Karpas-422 (cell line): Measurements from ENCODE around the gene RBM14. TPM values are rescaled to one million over a fixed set of nuclear protein-coding genes. Genes with fewer than 3 reads are reported as not detected.

Source experiments
- DNase-seq: peaks from one replicate; pipeline ENCODE4 v3.0.0-alpha.2; 2015
- H2AFZ ChIP-seq: fragments of 200-600 bp; sonication (generic); 2 replicates; pipeline ENCODE4 v1.6.1; 2014; ENCODE audit warnings: antibody characterized with exemption, low read length, mixed read lengths
- H3K27ac ChIP-seq: fragments of 200-600 bp; sonication (generic); 2 replicates; pipeline ENCODE4 v1.5.1; 2014; ENCODE audit warnings: mild to moderate bottlenecking, low read length, moderate library complexity
- H3K27me3 ChIP-seq: fragments of 200-600 bp; sonication (generic); 2 replicates; pipeline ENCODE4 v1.6.1; 2014; ENCODE audit warnings: low read length, mixed read lengths
- H3K36me3 ChIP-seq: fragments of 200-600 bp; sonication (generic); 2 replicates; pipeline ENCODE4 v1.6.1; 2014; ENCODE audit warnings: low read length, mixed read lengths; ENCODE audit not compliant: insufficient read depth
- H3K4me1 ChIP-seq: fragments of 200-600 bp; sonication (generic); 2 replicates; pipeline ENCODE4 v1.6.1; 2014; ENCODE audit warnings: mild to moderate bottlenecking, low read length, mixed read lengths
- H3K4me2 ChIP-seq: fragments of 200-600 bp; sonication (generic); 2 replicates; pipeline ENCODE4 v1.6.1; 2014; ENCODE audit warnings: low read length, low read depth, mild to moderate bottlenecking; ENCODE audit not compliant: poor library complexity, severe bottlenecking
- H3K4me3 ChIP-seq: fragments of 200-600 bp; sonication (generic); 2 replicates; pipeline ENCODE4 v1.5.1; 2014; ENCODE audit warnings: mild to moderate bottlenecking, antibody characterized with exemption, low read length, mixed read lengths
- H3K79me2 ChIP-seq: fragments of 200-600 bp; sonication (generic); 2 replicates; pipeline ENCODE4 v1.6.1; 2014; ENCODE audit warnings: mild to moderate bottlenecking, low read length, mixed read lengths
- H3K9ac ChIP-seq: fragments of 200-600 bp; sonication (generic); 2 replicates; pipeline ENCODE4 v1.6.0; 2014; ENCODE audit warnings: low read length
- H3K9me2 ChIP-seq: fragments of 200-600 bp; sonication (generic), shearing (Covaris generic); replicated peaks from 2 replicates; pipeline ENCODE4 v1.6.0; 2014; ENCODE audit warnings: mild to moderate bottlenecking, low read length, moderate library complexity; ENCODE audit not compliant: insufficient read depth
- H3K9me3 ChIP-seq: fragments of 300-700, 200-600 bp; sonication (generic); 2 replicates; pipeline ENCODE4 v1.6.1; 2014; ENCODE audit warnings: low read length, mixed read lengths
- H4K20me1 ChIP-seq: fragments of 200-600 bp; sonication (generic); 2 replicates; pipeline ENCODE4 v1.6.1; 2014; ENCODE audit warnings: mild to moderate bottlenecking, antibody characterized with exemption, low read length, low read depth; ENCODE audit not compliant: insufficient read depth
- total RNA-seq: library from RNA; depleted of rRNA; stranded (reverse); fragments of >200 nt; shearing (Covaris generic); gene quantifications from 2 replicates; pipeline ENCODE4 v1.2.3, GENCODE V29; 2014; ENCODE audit warnings: low replicate concordance

The RBM14 gene
- total RNA-seq, 1 experiment from 2014 or later = 47.9 TPM

- Histone ChIP-seq H3K4me2 (peak overlapping the region; percentile 99), H3K4me1 (peaks cover 53% of the 10 kb centered on the region), H3K27me3 (no peaks in the 10 kb centered on the region), H3K27ac (peak overlapping the region; percentile 28; the same call in 1 of the 2 replicates), H2AFZ (no peak overlapping the region), H3K9me3 (no peaks in the 10 kb centered on the region), H3K4me3 (peak overlapping the region; percentile 99; the same call in 1 of the 2 replicates), H3K9me2 (no peaks in the 10 kb centered on the region), H3K79me2 (peaks cover 86% of the 10 kb centered on the region), H3K36me3 (peaks cover 82% of the 10 kb centered on the region), H3K9ac (0 out of 2 replicates have a peak overlapping the region, but pooled peaks have one; percentile 97), H4K20me1 (peaks cover 78% of the 10 kb centered on the region)
- no peak for DNase-seq
Measured at GRCh38 chr11:66641834-66642233, 25.4 kb downstream of the RBM14 start.

GRCh38 chr11:66643745-66644437, 27.5 kb downstream of the RBM14 start:
- peaks cover 77% of the 10 kb centered on the region for H4K20me1 ChIP-seq
- H3K4me1 ChIP-seq = peaks cover 42% of the 10 kb centered on the region
- no peaks in the 10 kb centered on the region for H3K27me3 ChIP-seq
- H3K79me2 ChIP-seq = peaks cover 97% of the 10 kb centered on the region
- DNase-seq = no peak
- peaks cover 88% of the 10 kb centered on the region for H3K36me3 ChIP-seq
- no peak overlapping the region for H3K9ac ChIP-seq
- H3K9me3 ChIP-seq = no peaks in the 10 kb centered on the region
- H3K27ac ChIP-seq = no peak overlapping the region
- no peak overlapping the region for H3K4me3 ChIP-seq
- H2AFZ ChIP-seq = no peak overlapping the region
- no peaks in the 10 kb centered on the region for H3K9me2 ChIP-seq
- no peak overlapping the region for H3K4me2 ChIP-seq

GRCh38 chr11:66646828-66647227, 30.4 kb downstream of the RBM14 start:
- Histone ChIP-seq H3K27me3 (no peaks in the 10 kb centered on the region), H3K4me2 (no peak overlapping the region), H3K9me3 (no peaks in the 10 kb centered on the region), H3K27ac (no peak overlapping the region), H3K9ac (no peak overlapping the region), H4K20me1 (peaks cover 59% of the 10 kb centered on the region), H3K4me3 (no peak overlapping the region), H3K4me1 (peaks cover 15% of the 10 kb centered on the region), H3K9me2 (no peaks in the 10 kb centered on the region), H2AFZ (no peak overlapping the region), H3K36me3 (peaks cover 73% of the 10 kb centered on the region), H3K79me2 (peaks cover 85% of the 10 kb centered on the region)
- no peak for DNase-seq

GRCh38 chr11:66649903-66650302, 33.5 kb downstream of the RBM14 start:
- H3K9ac ChIP-seq = no peak overlapping the region
- no peaks in the 10 kb centered on the region for H3K9me2 ChIP-seq
- H3K79me2 ChIP-seq = peaks cover 72% of the 10 kb centered on the region
- peaks cover 28% of the 10 kb centered on the region for H4K20me1 ChIP-seq
- DNase-seq = no peak
- peaks cover 57% of the 10 kb centered on the region for H3K36me3 ChIP-seq
- no peaks in the 10 kb centered on the region for H3K4me1 ChIP-seq
- no peak overlapping the region for H3K4me2 ChIP-seq
- H3K27ac ChIP-seq = no peak overlapping the region
- no peak overlapping the region for H3K4me3 ChIP-seq
- no peaks in the 10 kb centered on the region for H3K9me3 ChIP-seq
- no peak overlapping the region for H2AFZ ChIP-seq
- H3K27me3 ChIP-seq = no peaks in the 10 kb centered on the region

GRCh38 chr11:66651016-66651415, 34.6 kb downstream of the RBM14 start:
- Histone ChIP-seq H3K36me3 (peaks cover 50% of the 10 kb centered on the region), H3K9ac (no peak overlapping the region), H3K4me1 (no peaks in the 10 kb centered on the region), H3K9me3 (no peaks in the 10 kb centered on the region), H3K27ac (no peak overlapping the region), H3K4me2 (no peak overlapping the region), H2AFZ (no peak overlapping the region), H3K27me3 (no peaks in the 10 kb centered on the region), H3K79me2 (peaks cover 67% of the 10 kb centered on the region), H4K20me1 (peaks cover 17% of the 10 kb centered on the region), H3K4me3 (no peak overlapping the region), H3K9me2 (no peaks in the 10 kb centered on the region)
- DNase-seq = no peak

- Histone ChIP-seq H3K27me3 (no peaks in the 10 kb centered on the region), H4K20me1 (0 out of 2 replicates have a peak, but pooled peaks cover 7% of the 10 kb centered on the region), H3K4me1 (peaks cover 1% of the 10 kb centered on the region), H3K36me3 (peaks cover 34% of the 10 kb centered on the region; the same call in 1 of the 2 replicates), H3K27ac (no peak overlapping the region), H3K79me2 (peaks cover 51% of the 10 kb centered on the region), H3K4me2 (no peak overlapping the region), H3K9me2 (no peaks in the 10 kb centered on the region), H2AFZ (no peak overlapping the region), H3K9ac (no peak overlapping the region), H3K4me3 (no peak overlapping the region), H3K9me3 (no peaks in the 10 kb centered on the region)
- DNase-seq = no peak
Measured at GRCh38 chr11:66652651-66653050, 36.2 kb downstream of the RBM14 start.

- no peaks in the 10 kb centered on the region for H3K27me3 ChIP-seq
- H3K9ac ChIP-seq = no peak overlapping the region
- H3K4me2 ChIP-seq = no peak overlapping the region
- DNase-seq = no peak
- H3K4me1 ChIP-seq = peaks cover 6% of the 10 kb centered on the region
- H3K36me3 ChIP-seq = peaks cover 33% of the 10 kb centered on the region; the same call in 1 of the 2 replicates
- H3K9me2 ChIP-seq = no peaks in the 10 kb centered on the region
- H3K27ac ChIP-seq = no peak overlapping the region
- 0 out of 2 replicates have a peak, but pooled peaks cover 7% of the 10 kb centered on the region for H4K20me1 ChIP-seq
- H3K79me2 ChIP-seq = peaks cover 51% of the 10 kb centered on the region
- H3K4me3 ChIP-seq = no peak overlapping the region
- H3K9me3 ChIP-seq = no peaks in the 10 kb centered on the region
- H2AFZ ChIP-seq = no peak overlapping the region
Measured at GRCh38 chr11:66653123-66653522, 36.7 kb downstream of the RBM14 start.

GRCh38 chr11:66659763-66660162, 43.3 kb downstream of the RBM14 start:
- peak overlapping the region; percentile 70 for H3K4me2 ChIP-seq
- no peaks in the 10 kb centered on the region for H3K9me3 ChIP-seq
- peak overlapping the region; percentile 29; the same call in 1 of the 2 replicates for H3K4me3 ChIP-seq
- peaks cover 44% of the 10 kb centered on the region for H3K79me2 ChIP-seq
- DNase-seq = peak; percentile 75
- peaks cover 22% of the 10 kb centered on the region; the same call in 1 of the 2 replicates for H3K36me3 ChIP-seq
- no peaks in the 10 kb centered on the region for H4K20me1 ChIP-seq
- no peaks in the 10 kb centered on the region for H3K9me2 ChIP-seq
- H3K27ac ChIP-seq = peak overlapping the region; percentile 95
- peak overlapping the region; percentile 46 for H3K9ac ChIP-seq
- H3K4me1 ChIP-seq = peaks cover 35% of the 10 kb centered on the region
- H3K27me3 ChIP-seq = no peaks in the 10 kb centered on the region
- no peak overlapping the region for H2AFZ ChIP-seq
